WTC11 (cell line): ENCODE data around the gene USP11.

ENCODE experiments used
- CTCF ChIP-seq: fragments of 200-600 bp; IDR thresholded peaks from 2 replicates; pipeline ENCODE4 v1.8.0; 2022; ENCODE audit warnings: antibody characterized with exemption
- TF ChIP-seq, protein P1 (sequence below): sonication (generic); formaldehyde crosslinking; IDR thresholded peaks from 2 replicates; pipeline ENCODE4 v1.8.0; 2023; ENCODE audit warnings: missing genetic modification reagents
- TF ChIP-seq, protein P2 (sequence below): sonication (generic); formaldehyde crosslinking; IDR thresholded peaks from 2 replicates; pipeline ENCODE4 v1.8.1; 2022; ENCODE audit warnings: mild to moderate bottlenecking, moderate library complexity, missing genetic modification reagents

DNA sequence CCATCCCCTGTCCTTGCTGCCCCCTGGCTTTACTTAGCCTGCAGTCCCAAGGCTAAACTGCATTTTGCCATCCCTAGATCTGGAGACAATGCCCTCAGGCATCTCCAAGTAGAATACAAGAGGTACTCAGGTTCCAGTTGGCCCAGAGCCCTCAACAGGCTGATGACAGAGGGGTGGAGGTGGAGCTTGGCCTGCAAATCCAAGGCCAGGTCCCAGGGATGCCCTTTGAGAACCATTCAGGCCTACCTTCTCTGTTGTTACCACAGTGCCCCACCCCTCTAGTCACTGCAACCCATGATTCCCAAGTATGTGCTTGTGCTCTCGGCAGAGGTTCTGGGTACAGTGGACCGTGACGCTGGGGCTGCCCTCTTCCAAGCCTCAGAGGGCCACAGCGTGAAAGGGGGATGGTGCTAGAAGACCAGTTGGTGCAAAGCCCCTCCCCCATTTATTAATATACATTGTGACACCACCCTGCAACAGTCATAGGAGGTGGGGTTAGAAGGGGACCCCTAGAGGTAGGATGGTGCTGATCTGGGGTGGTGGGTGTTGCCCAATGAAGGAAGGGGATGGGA is 45.6 kb upstream of the USP11 start:
- TF ChIP-seq, protein P1, sequence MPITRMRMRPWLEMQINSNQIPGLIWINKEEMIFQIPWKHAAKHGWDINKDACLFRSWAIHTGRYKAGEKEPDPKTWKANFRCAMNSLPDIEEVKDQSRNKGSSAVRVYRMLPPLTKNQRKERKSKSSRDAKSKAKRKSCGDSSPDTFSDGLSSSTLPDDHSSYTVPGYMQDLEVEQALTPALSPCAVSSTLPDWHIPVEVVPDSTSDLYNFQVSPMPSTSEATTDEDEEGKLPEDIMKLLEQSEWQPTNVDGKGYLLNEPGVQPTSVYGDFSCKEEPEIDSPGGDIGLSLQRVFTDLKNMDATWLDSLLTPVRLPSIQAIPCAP (CRISPR knock-in tag), result no peak
- TF ChIP-seq CTCF, result no peak
- TF ChIP-seq, protein P2, sequence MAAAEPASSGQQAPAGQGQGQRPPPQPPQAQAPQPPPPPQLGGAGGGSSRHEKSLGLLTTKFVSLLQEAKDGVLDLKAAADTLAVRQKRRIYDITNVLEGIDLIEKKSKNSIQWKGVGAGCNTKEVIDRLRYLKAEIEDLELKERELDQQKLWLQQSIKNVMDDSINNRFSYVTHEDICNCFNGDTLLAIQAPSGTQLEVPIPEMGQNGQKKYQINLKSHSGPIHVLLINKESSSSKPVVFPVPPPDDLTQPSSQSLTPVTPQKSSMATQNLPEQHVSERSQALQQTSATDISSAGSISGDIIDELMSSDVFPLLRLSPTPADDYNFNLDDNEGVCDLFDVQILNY (CRISPR knock-in tag), result no peak
